ENCODE data around the gene AGBL4.

Gene AGBL4

GRCh38 chr1:48670234-48671020, 1353.3 kb downstream of the AGBL4 start:
- no peak overlapping the region for H2BK12ac ChIP-seq (ENCODE audit: low read length in 2 of 2)
- no peak overlapping the region for H3K23ac ChIP-seq (ENCODE audit: low read length in 2 of 2)
- H3K4me1 ChIP-seq (ENCODE audit: control insufficient read depth, insufficient read depth, low read depth, low read length) = peaks cover 7% of the 10 kb centered on the region
- no peak overlapping the region for H3K14ac ChIP-seq (ENCODE audit: low read length in 2 of 2)
- H3K9me3 ChIP-seq (ENCODE audit: control insufficient read depth, low read length) = no peaks in the 10 kb centered on the region
- H2BK15ac ChIP-seq (ENCODE audit: low read depth, poor library complexity, severe bottlenecking) = no peak overlapping the region
- H2AK5ac ChIP-seq (ENCODE audit: low read length, severe bottlenecking) = no peak overlapping the region
- H3K9ac ChIP-seq (ENCODE audit: low read length) = no peak overlapping the region
- WGBS = 57% methylated on average over 5 of the region's 5 CpGs
- H3K27me3 ChIP-seq (ENCODE audit: control insufficient read depth in 1 of 2, insufficient read depth in 1 of 2, low read length in 2 of 2) = peaks cover 14 to 27% of the 10 kb centered on the region in 2 experiments
- no peak overlapping the region for H3K4me3 ChIP-seq (ENCODE audit: insufficient read depth in 1 of 2, low read depth in 1 of 2, low read length in 2 of 2)
- H2BK5ac ChIP-seq (ENCODE audit: low read depth, low read length, poor library complexity, severe bottlenecking) = no peak overlapping the region
- H3K27ac ChIP-seq (ENCODE audit: low read length, poor library complexity, severe bottlenecking) = no peak overlapping the region
- H3K4me2 ChIP-seq (ENCODE audit: low read length, poor library complexity, severe bottlenecking) = no peak overlapping the region
- H3K18ac ChIP-seq (ENCODE audit: low read depth in 1 of 2, low read length in 2 of 2) = no peak overlapping the region
- H2AFZ ChIP-seq (ENCODE audit: low read depth, low read length) = no peak overlapping the region
- no peak for DNase-seq
- no peak overlapping the region for H4K91ac ChIP-seq (ENCODE audit: low read length)
- no peak overlapping the region for H4K8ac ChIP-seq (ENCODE audit: low read length)
- no peaks in the 10 kb centered on the region for H3K79me1 ChIP-seq (replicated peaks; ENCODE audit: low read length, poor library complexity, severe bottlenecking)
- no peak overlapping the region for H3K4ac ChIP-seq (ENCODE audit: low read depth in 1 of 2, low read length in 2 of 2)
- H3K36me3 ChIP-seq (ENCODE audit: control insufficient read depth in 1 of 2, insufficient read depth in 2 of 2, low read depth in 1 of 2, low read length in 2 of 2) = no peaks in the 10 kb centered on the region
- no peak overlapping the region for H2BK120ac ChIP-seq (ENCODE audit: low read depth, low read length)

DNA sequence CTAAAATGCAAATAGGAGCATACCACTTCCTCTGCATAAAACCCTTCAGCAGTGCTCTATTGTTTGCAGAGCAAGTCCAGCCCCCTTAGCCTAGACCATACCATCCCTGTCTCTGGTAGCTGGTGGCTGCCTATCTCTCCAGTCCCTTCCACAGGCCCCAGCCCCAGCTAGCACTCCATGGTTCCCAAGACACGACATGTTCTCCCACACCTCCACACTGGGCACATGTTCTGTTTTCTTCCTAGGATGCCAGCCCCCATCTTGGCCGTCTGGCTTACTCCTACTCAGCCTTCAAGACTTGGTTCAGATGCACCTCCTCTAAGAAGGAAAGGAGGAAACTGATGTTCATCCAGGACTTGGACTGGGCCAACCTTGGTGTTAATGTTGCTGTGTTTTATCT, 1355.4 kb downstream of the AGBL4 start:
- Histone ChIP-seq H2BK12ac (ENCODE audit: low read length in 2 of 2) (no peak overlapping the region), H3K4ac (ENCODE audit: low read depth in 1 of 2, low read length in 2 of 2) (no peak overlapping the region), H2AFZ (ENCODE audit: low read depth, low read length) (no peak overlapping the region), H2BK120ac (ENCODE audit: low read depth, low read length) (no peak overlapping the region), H3K4me1 (ENCODE audit: control insufficient read depth, insufficient read depth, low read depth, low read length) (no peaks in the 10 kb centered on the region), H4K91ac (ENCODE audit: low read length) (no peak overlapping the region), H3K4me2 (ENCODE audit: low read length, poor library complexity, severe bottlenecking) (no peak overlapping the region), H3K14ac (ENCODE audit: low read length in 2 of 2) (no peak overlapping the region), H2BK15ac (ENCODE audit: low read depth, poor library complexity, severe bottlenecking) (no peak overlapping the region), H3K36me3 (ENCODE audit: control insufficient read depth in 1 of 2, insufficient read depth in 2 of 2, low read depth in 1 of 2, low read length in 2 of 2) (no peaks in the 10 kb centered on the region), H3K4me3 (ENCODE audit: insufficient read depth in 1 of 2, low read depth in 1 of 2, low read length in 2 of 2) (no peak overlapping the region), H3K9me3 (ENCODE audit: control insufficient read depth, low read length) (no peaks in the 10 kb centered on the region), H3K79me1 (replicated peaks; ENCODE audit: low read length, poor library complexity, severe bottlenecking) (no peaks in the 10 kb centered on the region), H3K9ac (ENCODE audit: low read length) (no peak overlapping the region), H3K18ac (ENCODE audit: low read depth in 1 of 2, low read length in 2 of 2) (no peak overlapping the region), H3K27ac (ENCODE audit: low read length, poor library complexity, severe bottlenecking) (no peak overlapping the region), H3K27me3 (ENCODE audit: control insufficient read depth in 1 of 2, insufficient read depth in 1 of 2, low read length in 2 of 2) (peaks cover 19 to 27% of the 10 kb centered on the region in 2 experiments), H2BK5ac (ENCODE audit: low read depth, low read length, poor library complexity, severe bottlenecking) (no peak overlapping the region), H4K8ac (ENCODE audit: low read length) (no peak overlapping the region), H2AK5ac (ENCODE audit: low read length, severe bottlenecking) (no peak overlapping the region), H3K23ac (ENCODE audit: low read length in 2 of 2) (no peak overlapping the region)
- DNase-seq = no peak
- 58% methylated on average over 2 of the region's 2 CpGs for WGBS

DNA sequence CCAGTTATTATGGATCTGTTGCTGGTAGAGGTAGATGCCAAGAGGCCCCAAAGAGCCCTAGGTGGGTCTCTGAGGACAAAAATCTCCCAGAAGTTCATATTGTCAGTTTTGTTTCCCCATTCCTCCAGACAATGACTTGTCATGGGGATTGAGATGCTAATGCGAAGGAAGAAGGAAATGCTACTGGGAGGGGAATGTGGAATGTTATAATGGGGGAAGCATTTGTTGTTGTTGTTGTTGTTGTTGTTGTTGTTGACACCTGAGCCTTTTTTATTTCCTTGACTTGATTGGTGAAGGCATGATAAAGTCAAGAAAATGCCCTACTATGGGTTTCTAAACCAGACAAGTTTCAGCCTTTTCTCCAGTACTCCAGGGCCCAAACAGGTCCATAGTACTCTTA, 1356.0 kb downstream of the AGBL4 start:
- Histone ChIP-seq H3K14ac (ENCODE audit: low read length in 2 of 2) (no peak overlapping the region), H2AFZ (ENCODE audit: low read depth, low read length) (no peak overlapping the region), H4K91ac (ENCODE audit: low read length) (no peak overlapping the region), H2AK5ac (ENCODE audit: low read length, severe bottlenecking) (no peak overlapping the region), H3K23ac (ENCODE audit: low read length in 2 of 2) (no peak overlapping the region), H3K9ac (ENCODE audit: low read length) (no peak overlapping the region), H3K4me2 (ENCODE audit: low read length, poor library complexity, severe bottlenecking) (no peak overlapping the region), H2BK5ac (ENCODE audit: low read depth, low read length, poor library complexity, severe bottlenecking) (no peak overlapping the region), H3K79me1 (replicated peaks; ENCODE audit: low read length, poor library complexity, severe bottlenecking) (no peaks in the 10 kb centered on the region), H3K4me1 (ENCODE audit: control insufficient read depth, insufficient read depth, low read depth, low read length) (no peaks in the 10 kb centered on the region), H4K8ac (ENCODE audit: low read length) (no peak overlapping the region), H3K27ac (ENCODE audit: low read length, poor library complexity, severe bottlenecking) (no peak overlapping the region), H3K27me3 (ENCODE audit: control insufficient read depth in 1 of 2, insufficient read depth in 1 of 2, low read length in 2 of 2) (peaks cover 22 to 31% of the 10 kb centered on the region in 2 experiments), H2BK15ac (ENCODE audit: low read depth, poor library complexity, severe bottlenecking) (no peak overlapping the region), H3K36me3 (ENCODE audit: control insufficient read depth in 1 of 2, insufficient read depth in 2 of 2, low read depth in 1 of 2, low read length in 2 of 2) (no peaks in the 10 kb centered on the region), H3K4me3 (ENCODE audit: insufficient read depth in 1 of 2, low read depth in 1 of 2, low read length in 2 of 2) (no peak overlapping the region), H2BK12ac (ENCODE audit: low read length in 2 of 2) (no peak overlapping the region), H3K9me3 (ENCODE audit: control insufficient read depth, low read length) (no peaks in the 10 kb centered on the region), H3K4ac (ENCODE audit: low read depth in 1 of 2, low read length in 2 of 2) (no peak overlapping the region), H2BK120ac (ENCODE audit: low read depth, low read length) (no peak overlapping the region), H3K18ac (ENCODE audit: low read depth in 1 of 2, low read length in 2 of 2) (no peak overlapping the region)
- no peak for DNase-seq
- WGBS = 74% methylated on average over 1 of the region's 1 CpG

GRCh38 chr1:48665708-48666407, 1357.9 kb downstream of the AGBL4 start:
- Histone ChIP-seq H3K79me1 (replicated peaks; ENCODE audit: low read length, poor library complexity, severe bottlenecking) (no peaks in the 10 kb centered on the region), H3K27me3 (ENCODE audit: control insufficient read depth in 1 of 2, insufficient read depth in 1 of 2, low read length in 2 of 2) (peaks cover 29 to 37% of the 10 kb centered on the region in 2 experiments), H2AK5ac (ENCODE audit: low read length, severe bottlenecking) (no peak overlapping the region), H3K23ac (ENCODE audit: low read length in 2 of 2) (no peak overlapping the region), H3K4ac (ENCODE audit: low read depth in 1 of 2, low read length in 2 of 2) (no peak overlapping the region), H3K4me3 (ENCODE audit: insufficient read depth in 1 of 2, low read depth in 1 of 2, low read length in 2 of 2) (no peak overlapping the region), H3K9me3 (ENCODE audit: control insufficient read depth, low read length) (no peaks in the 10 kb centered on the region), H3K18ac (ENCODE audit: low read depth in 1 of 2, low read length in 2 of 2) (no peak overlapping the region), H3K4me2 (ENCODE audit: low read length, poor library complexity, severe bottlenecking) (no peak overlapping the region), H4K91ac (ENCODE audit: low read length) (no peak overlapping the region), H3K4me1 (ENCODE audit: control insufficient read depth, insufficient read depth, low read depth, low read length) (no peaks in the 10 kb centered on the region), H2BK12ac (ENCODE audit: low read length in 2 of 2) (no peak overlapping the region), H3K27ac (ENCODE audit: low read length, poor library complexity, severe bottlenecking) (no peak overlapping the region), H3K9ac (ENCODE audit: low read length) (no peak overlapping the region), H3K36me3 (ENCODE audit: control insufficient read depth in 1 of 2, insufficient read depth in 2 of 2, low read depth in 1 of 2, low read length in 2 of 2) (no peaks in the 10 kb centered on the region), H2BK120ac (ENCODE audit: low read depth, low read length) (no peak overlapping the region), H4K8ac (ENCODE audit: low read length) (no peak overlapping the region), H2BK5ac (ENCODE audit: low read depth, low read length, poor library complexity, severe bottlenecking) (no peak overlapping the region), H2AFZ (ENCODE audit: low read depth, low read length) (no peak overlapping the region), H2BK15ac (ENCODE audit: low read depth, poor library complexity, severe bottlenecking) (no peak overlapping the region), H3K14ac (ENCODE audit: low read length in 2 of 2) (no peak overlapping the region)
- 71% methylated on average over 6 of the region's 6 CpGs for WGBS
- no peak for DNase-seq

Measured in mesenchymal stem cell (in vitro differentiated cells and primary cell).